ENCODE data around the gene PLPP3.

The PLPP3 gene

DNA sequence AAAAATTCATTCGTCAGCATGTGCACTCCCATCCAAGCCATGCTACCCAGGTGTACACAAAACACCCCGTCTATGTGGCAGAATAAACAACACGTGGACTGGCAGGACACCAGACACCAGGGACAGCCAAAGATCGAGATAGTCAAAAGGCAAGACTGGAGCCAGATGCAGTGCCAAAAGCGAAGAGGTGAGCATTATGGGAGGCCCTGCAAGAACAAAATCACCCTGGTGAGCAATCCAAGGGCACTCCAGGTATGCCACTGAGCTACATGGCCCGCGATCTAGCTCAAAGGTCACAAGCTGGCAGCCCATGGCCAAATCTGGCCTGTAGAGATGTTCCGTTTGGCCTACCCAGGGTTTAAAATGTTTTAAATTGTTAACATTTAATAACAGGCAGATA is 33.7 kb downstream of the PLPP3 start:
- TF ChIP-seq, protein P1, sequence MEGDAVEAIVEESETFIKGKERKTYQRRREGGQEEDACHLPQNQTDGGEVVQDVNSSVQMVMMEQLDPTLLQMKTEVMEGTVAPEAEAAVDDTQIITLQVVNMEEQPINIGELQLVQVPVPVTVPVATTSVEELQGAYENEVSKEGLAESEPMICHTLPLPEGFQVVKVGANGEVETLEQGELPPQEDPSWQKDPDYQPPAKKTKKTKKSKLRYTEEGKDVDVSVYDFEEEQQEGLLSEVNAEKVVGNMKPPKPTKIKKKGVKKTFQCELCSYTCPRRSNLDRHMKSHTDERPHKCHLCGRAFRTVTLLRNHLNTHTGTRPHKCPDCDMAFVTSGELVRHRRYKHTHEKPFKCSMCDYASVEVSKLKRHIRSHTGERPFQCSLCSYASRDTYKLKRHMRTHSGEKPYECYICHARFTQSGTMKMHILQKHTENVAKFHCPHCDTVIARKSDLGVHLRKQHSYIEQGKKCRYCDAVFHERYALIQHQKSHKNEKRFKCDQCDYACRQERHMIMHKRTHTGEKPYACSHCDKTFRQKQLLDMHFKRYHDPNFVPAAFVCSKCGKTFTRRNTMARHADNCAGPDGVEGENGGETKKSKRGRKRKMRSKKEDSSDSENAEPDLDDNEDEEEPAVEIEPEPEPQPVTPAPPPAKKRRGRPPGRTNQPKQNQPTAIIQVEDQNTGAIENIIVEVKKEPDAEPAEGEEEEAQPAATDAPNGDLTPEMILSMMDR (IDR thresholded peaks at IDR 0.05) = no peak
- TF ChIP-seq ZFX (IDR thresholded peaks at IDR 0.05; ENCODE audit: borderline replicate concordance) = no peak
- no peak overlapping the region for H3K27ac ChIP-seq

DNA sequence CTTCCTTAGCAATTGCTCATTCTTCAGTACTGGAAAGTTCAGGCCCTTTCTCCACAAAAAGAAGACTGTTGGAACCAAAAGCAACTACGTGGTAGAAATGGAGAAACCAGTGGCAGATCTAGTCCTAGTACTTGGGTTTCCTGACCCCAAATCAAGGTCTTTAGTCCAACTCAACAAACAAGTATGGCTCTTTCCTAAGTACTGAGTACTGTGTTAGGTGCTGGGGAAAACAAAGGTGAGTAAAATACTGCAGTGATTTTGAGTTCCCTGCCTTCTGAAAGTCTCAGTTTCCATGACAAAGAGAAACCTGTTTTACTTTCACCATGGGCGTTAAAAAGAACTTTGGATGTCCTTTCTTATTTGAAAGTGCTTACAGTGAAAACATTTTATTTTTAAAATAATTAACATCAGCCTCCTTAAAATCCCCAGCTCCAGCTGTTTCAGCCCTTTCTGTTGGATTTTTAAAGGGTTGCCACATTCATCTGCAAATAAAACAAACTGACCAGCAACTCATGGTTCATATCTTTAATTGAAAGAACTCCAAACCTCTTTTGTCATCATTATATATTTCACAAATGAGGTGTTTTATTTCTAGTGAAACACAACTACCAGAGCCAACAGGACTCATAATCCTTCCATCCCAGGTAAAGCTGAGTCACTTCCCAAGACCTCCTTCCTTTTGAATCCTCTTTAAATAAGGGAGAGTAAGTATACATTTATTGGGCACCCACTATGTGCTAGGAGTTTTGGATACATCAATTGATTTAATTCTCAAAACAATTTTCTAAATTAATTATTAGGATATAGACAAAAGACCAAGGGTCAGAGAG is 35.4 kb downstream of the PLPP3 start:
- TF ChIP-seq, protein P1 (IDR thresholded peaks at IDR 0.05) = no peak
- TF ChIP-seq ZFX (IDR thresholded peaks at IDR 0.05; ENCODE audit: borderline replicate concordance) = no peak
- no peak overlapping the region for H3K27ac ChIP-seq

DNA sequence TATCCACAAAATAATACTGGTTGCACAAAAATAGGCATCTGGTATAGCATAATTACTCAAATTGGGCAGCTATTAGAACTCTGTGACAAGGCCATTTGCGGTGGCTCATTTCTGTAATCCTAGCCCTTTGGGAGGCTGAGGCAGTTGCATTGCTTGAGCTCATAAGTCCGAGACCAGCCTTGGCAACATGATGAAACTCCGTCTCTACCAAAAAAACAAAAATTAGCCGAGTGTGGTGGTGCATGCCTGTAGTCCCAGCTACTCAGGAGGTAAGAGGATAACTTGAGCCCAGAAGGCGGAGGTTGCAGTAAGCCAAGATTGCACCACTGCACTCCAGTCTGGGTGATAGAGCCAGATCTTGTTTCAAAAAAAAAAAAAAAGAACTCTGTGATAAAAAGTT is 36.7 kb downstream of the PLPP3 start:
- H3K27ac ChIP-seq = no peak overlapping the region
- TF ChIP-seq, protein P1 (IDR thresholded peaks at IDR 0.05) = no peak
- TF ChIP-seq ZFX (IDR thresholded peaks at IDR 0.05; ENCODE audit: borderline replicate concordance) = no peak

DNA sequence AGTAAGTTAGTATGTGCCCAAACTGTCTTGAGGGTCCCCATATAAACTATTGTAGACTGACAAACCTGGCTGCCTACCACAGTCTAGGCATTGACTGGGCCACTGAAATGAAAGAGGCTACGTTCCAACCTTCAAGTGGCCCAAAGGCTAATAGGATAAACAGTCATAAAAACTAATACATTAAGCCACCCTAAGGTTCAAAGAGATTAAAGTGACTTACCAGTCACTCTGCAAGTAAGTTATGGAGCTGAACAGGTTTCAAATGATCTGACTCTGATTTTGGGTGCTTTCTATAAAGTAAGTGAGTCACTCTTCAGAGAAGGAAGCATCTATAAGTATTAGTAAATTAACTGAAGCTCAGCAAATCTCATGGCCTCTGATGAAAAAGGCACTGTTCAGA is 38.0 kb downstream of the PLPP3 start:
- no peak overlapping the region for H3K27ac ChIP-seq
- TF ChIP-seq, protein P1 (IDR thresholded peaks at IDR 0.05) = no peak
- no peak for TF ChIP-seq ZFX (IDR thresholded peaks at IDR 0.05; ENCODE audit: borderline replicate concordance)

DNA sequence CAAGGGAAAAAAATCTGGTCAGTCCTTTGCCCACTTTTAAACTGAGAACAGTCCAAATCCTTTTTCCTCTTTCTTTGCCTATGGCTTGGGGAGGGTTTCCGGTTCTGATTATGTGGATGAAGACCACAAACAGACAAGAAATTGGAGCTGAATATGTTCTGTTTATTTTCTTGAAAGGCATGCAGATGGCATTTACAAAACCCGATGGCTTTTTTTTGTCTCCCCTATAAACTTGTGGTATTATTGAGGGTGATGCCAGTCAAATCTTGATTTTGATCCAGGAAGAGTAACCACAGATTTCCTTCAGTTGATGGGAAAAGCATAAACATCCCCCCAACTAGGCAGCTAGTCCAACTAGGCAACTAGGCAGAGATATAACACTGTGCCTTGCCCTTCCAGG is 38.9 kb downstream of the PLPP3 start:
- TF ChIP-seq, protein P1 (IDR thresholded peaks at IDR 0.05) = no peak
- no peak for TF ChIP-seq ZFX (IDR thresholded peaks at IDR 0.05; ENCODE audit: borderline replicate concordance)
- no peak overlapping the region for H3K27ac ChIP-seq

DNA sequence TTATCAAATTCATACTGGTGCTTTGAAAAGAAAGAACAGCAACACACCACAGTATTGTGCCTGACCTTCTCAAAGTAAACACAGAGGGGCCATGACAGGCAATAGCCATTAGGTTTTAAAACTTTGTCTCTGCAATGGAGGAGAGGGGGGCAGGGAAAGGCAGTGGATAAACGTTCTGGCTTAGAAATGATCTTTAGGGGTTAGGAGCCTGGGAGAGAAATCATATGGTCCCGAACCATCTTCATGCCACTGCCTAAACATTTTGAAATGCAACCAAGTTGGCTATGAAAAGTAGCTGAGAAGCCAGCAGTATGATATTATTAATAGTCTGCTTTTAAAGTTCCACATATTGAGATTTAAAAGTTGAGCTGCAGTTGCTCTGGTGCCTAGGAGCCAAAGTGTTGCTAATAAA is 39.8 kb downstream of the PLPP3 start:
- H3K27ac ChIP-seq = no peak overlapping the region
- TF ChIP-seq, protein P1 (IDR thresholded peaks at IDR 0.05) = no peak
- TF ChIP-seq ZFX (IDR thresholded peaks at IDR 0.05; ENCODE audit: borderline replicate concordance) = no peak

DNA sequence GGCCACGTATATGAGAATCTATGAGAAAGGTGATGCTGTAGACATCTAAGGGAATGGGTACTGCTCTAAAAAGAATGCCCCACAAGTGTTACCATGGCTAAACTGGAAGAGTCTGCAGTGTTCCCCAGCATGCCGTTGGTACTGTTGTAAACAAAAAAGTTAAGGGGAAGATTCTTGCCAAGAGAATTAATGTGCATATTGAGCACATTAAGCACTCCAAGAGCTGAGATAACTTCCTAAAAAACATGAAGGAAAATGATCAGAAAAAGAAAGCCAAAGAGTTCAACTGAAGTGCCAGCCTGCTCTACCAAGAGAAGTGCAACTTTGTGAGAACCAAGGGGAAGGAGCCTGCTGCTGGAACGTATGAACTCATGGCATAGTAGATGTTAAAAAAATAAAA is 40.8 kb downstream of the PLPP3 start:
- no peak overlapping the region for H3K27ac ChIP-seq
- TF ChIP-seq, protein P1 (IDR thresholded peaks at IDR 0.05) = no peak
- TF ChIP-seq ZFX (IDR thresholded peaks at IDR 0.05; ENCODE audit: borderline replicate concordance) = no peak

Data from 22Rv1 (cell line).